GM10266 (cell line): Measurements from ENCODE around the gene SUGCT.

Source experiments
- DNase-seq: peaks from one replicate; pipeline ENCODE4 v3.0.0; 2012; ENCODE audit errors: extremely low spot score
- CTCF ChIP-seq: IDR thresholded peaks from 2 replicates; pipeline ENCODE4 v1.5.1; 2012; ENCODE audit warnings: mild to moderate bottlenecking, low read depth; ENCODE audit not compliant: control insufficient read depth, insufficient read depth; ENCODE audit errors: missing control alignments

The SUGCT gene

GRCh38 chr7:40531956-40532355 lies 397.2 kb downstream of the SUGCT start:
- DNase-seq: no peak
- no peak for TF ChIP-seq CTCF

GRCh38 chr7:40535678-40536077 lies 400.9 kb downstream of the SUGCT start:
- TF ChIP-seq CTCF: no peak
- DNase-seq: no peak

DNA sequence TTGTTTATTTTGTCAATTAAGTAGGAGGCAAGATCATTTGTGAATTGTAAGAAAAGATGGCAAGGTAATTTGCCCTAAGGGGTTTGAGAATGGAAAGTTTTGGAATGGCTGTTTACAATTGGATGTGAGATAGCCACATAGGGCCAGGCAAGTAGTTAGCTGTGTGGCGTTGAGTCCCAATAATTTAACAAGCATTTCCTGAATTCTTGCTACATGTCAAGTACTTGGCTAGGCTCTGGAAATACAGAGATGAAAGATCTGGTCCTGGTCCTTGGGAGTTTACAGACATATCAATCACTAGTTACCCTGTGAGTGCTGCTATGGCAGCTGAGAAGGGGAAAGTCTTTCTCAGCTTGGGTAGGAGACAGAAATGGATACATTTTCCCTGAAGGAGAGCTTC lies 401.6 kb downstream of the SUGCT start:
- no peak for DNase-seq
- no peak for TF ChIP-seq CTCF

DNA sequence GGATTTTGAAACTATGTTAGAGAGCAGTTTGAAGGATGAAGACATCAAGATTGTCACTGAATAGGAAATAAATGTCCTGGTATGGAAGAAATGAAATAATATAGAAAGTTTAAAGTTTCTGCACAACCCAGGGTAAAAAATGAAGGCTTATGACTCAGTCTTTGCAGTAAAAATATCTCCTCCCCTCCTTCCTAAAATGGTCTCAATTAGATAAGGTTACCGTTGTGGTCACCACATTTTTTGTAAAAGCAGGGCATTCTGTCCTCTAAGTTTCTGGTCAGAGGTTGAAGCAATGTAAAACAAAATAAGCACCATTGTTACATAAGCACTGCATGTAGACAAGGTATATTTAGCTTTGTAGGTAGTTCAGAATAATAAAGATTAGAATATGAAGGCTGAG lies 403.5 kb downstream of the SUGCT start:
- DNase-seq: no peak
- TF ChIP-seq CTCF: no peak

DNA sequence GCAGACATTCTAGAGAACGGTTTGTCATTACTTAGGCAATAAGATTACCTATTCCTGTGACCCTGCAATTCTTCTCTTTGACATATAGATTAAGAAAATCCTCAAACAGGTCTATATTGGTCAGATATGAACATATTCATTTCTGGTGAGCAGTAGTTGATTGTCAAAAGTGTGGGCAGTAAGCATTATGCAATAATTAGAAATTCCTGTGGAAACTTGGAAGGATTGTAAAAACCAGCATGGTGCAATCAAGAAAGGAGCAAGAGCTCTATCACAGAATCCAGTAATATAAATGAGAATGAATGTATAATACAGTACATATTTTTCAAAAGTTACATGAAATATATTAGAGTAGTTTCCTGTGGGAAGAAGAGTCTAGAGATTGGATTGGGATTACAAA lies 406.5 kb downstream of the SUGCT start:
- DNase-seq: no peak
- no peak for TF ChIP-seq CTCF

DNA sequence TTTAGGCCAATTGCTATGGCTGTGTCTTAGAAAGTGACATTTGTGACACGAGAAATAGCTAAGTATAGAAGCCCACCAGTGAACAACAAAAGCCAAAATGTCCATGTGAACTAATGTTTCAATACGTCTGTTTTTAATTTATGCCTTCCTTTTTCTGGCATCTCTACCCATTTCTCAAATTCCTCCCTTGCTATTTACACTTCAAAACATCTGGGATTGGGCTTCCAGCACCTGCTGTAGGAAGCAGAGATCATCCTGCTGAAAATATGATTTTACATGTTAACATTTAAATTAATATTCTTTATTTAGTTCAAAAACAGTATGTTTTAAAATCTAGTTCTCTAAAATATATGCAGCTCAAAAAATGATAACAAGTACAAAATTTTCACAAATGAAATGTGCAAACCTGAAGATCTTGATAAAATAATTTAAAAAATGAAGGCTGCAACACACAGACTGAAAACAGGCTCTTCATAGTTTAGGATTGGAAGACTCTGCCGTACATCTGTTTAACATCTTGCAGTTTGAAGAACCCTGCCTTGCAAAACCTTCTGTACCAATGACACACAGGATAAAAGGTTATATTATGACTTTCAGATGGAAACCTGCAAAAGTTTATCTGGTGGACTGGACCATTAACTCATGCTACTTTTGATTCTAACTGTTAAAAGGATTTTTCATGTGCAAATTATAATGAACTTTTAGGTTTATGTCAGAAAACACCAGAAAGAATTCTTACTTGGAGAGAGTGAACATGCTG lies 408.4 kb downstream of the SUGCT start:
- DNase-seq: no peak
- no peak for TF ChIP-seq CTCF

GRCh38 chr7:40544221-40544723 lies 409.5 kb downstream of the SUGCT start:
- no peak for TF ChIP-seq CTCF
- DNase-seq: no peak
